Stimulated activated CD8-positive, alpha-beta memory T cell treated with anti-CD3 and anti-CD28 coated beads, Interleukin-7, amount 100 ng/mL, for 1 hour (primary cell): Measurements from ENCODE around the gene FRMD1.

Source experiments
- DNase-seq, 2 donors: peaks; one replicate each; pipeline ENCODE4 v3.0.0-alpha.2; 2020; ENCODE audit warnings: low read depth in 2 of 2

The FRMD1 gene

DNA sequence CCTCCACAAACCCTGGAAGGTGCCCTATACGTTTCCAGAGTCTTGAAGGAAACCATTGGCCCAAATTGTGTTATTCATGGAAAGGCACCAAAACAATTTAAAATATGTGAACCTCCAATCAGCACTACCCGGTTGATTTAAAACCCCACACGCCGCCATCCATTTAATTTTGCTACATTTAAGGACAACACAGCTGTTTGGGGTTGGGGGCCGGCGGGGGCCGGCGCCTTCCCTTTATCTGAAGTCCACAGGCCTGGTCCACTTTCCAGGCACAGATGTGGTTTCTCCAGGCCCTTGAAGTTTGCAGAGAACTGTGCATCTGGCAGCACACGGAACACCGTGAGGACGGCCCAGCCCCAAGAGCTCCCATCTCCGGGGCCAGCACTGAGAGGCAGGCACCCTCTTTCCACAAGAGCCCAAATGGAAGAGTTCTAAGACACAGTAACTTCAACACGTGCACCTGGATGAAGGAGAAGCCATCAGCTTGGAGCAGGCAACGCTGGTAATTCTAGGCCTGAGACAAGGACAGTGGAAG, 16.8 kb upstream of the FRMD1 start:
- DNase-seq = no peak

DNA sequence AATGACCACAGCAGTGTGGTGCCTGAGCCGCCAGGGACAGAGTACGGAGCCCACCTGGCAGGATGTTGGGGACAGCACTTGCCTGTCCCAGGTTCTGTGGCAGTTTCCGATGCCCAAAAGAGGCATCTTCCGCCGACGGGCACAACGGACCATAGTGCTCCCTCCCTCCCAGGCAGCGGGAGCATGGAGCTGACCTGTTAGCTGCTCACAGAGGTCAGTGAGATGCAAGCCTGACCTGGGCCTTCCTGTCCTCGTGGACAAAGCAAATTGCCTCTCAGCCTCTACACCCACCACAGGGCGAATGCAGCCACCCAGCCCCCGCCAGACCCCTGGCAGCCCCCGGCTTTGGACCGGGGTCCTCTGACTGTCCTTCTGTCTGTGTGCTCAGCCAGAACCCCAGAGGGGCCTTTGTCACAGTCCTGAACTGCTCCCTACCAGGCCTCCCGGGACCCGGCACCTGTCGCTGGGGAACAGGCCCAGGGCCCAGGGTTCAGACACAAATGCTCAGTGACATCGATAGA, 16.2 kb upstream of the FRMD1 start:
- no peak for DNase-seq

DNA sequence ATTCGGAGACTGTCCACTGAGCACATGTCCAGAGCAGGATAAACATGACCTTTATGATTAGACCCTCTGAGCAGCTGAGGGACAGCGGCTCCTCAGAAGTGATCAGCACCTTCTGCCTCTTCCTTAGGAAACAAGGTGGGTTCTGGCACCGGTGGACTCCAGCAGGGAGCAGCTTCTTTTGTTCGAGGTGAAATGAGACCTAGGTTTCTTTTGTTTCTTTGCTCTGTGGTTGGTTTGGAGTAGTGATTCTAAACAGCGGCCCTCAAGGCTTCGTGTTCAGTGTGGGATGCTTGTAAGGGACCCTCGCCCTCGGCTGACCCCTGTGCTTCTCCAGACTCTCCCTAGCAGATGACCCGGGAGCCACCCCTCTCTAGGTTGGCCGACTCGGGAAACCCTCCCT, 14.6 kb upstream of the FRMD1 start:
- no peak for DNase-seq

DNA sequence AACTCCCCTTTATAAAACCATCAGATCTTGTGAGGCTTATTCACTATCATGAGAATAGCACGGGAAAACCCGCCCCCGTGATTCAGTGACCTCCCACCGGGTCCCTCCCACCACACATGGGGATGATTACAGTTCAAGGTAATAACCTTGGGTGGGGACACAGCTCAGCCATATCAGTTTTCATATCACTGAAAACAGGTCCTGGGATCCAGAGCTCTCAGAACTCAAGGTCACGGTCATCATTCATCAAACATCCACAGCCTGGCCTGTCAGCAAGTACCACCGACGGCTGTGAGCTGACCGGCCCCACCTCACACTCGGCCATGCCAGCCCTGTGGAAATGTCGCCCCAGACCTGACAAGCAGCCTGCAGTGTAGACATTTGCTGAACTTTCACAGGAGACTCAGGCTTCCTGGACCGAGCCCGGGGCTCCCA, 14.1 kb upstream of the FRMD1 start:
- DNase-seq = no peak

DNA sequence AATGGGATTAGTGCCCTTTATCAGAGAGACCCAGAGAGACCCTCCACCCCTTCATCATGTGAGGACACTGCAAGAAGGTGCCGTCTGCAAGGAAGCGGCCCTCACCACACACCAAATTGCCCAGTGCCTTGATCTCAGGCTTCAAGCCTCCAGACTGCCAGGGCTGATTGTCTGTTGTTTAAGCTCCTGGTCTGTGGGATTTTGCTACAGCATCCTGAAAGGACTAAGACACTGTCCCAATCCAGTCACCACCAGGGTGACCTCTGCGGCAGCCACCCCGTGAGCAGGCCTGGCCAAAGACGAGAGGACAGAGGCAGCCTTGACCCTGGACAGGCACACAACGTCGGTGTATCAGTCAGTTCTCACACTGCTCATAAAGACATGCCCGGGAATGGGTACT, 13.5 kb upstream of the FRMD1 start:
- no peak for DNase-seq

DNA sequence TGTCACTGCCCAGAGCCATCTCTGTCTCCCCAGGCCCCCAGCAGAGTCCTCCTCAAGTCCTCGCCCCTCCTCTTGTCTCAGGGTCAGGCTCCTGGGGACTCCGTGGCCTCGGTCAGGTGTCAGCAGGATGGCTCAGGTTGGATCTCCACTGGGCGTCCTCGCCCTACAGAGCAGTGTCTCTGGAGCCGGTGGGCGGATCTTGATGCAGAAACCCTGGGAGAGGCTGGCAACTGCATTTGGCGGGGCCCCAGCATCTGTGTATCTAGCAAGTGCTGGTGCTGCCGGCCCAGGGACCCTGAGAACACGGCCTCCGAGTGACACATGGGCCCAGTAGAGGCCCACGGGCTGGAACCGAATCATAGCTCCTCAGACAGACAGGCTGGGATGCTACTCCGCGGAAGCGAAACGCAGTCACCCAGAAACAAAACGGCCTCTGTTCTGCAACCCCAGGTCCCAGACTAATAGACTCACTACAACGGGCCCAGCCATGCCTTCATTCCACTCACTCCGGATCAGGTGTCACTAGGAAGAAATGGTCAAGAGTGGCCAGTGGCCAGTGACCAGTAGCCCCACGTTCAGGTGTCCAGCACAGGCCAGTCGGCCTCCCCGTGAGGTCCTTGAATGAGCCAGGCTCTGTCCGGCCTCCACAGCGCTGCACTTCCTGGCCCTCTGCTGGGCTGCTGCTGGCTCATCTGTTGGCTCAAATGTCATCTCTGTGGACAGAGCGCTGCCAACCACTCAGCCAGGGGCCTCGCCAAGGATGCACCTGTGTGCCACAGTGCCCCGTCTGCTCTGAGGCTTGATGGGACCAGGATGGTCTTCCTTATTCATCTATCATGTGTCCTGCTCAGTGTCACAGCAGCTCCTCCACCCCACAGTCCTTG, 12.6 kb upstream of the FRMD1 start:
- no peak for DNase-seq

DNA sequence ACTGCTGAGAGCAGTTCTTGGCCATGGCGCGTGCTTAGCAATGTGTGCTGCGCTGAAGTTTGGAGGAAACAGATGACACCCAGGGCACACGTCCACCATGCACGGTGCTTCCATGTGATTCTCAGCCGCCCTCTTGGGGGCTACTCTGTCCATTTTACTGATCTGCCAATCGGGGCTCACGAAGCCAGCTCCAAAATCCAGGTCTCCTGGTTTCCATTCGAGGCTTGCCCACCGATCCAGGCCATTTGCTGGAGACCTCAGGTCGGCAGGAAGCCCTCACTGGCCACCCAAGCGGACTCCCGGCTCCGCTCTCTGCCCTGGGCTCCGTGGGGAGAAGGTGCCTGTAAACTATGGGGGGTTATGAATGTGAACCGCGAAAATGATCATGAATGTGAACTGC, 11.7 kb upstream of the FRMD1 start:
- no peak for DNase-seq

DNA sequence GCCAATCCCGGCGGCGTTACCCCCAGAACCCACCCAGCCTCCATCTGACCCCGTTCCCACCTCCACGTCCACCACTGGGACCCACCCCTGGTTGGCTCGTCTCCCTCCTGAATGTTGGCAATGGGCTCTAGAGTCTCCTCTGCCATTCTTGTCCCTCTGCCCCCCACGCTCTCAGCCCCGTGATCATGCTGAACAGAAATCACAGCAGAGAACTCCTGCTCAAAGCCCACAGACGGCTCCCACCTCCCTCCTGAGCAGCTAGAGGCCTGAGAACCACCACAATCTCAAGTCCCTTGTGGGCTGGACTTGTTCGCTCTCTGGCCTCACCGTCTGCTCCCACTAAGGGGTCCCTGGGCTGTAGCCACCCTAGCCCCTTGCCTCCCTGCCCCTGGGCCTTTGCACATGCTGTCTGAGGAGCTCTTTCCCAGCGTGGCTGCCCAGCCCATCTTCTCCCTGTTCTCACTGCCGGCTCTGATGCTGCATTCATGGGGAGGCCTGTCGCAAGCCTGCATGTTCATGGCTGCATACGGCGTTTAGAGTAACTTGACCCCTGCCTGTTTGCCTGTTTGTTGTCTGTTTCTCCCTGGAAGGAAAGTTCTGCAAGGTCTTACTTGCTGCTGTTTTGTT, 11.2 kb upstream of the FRMD1 start:
- no peak for DNase-seq

DNA sequence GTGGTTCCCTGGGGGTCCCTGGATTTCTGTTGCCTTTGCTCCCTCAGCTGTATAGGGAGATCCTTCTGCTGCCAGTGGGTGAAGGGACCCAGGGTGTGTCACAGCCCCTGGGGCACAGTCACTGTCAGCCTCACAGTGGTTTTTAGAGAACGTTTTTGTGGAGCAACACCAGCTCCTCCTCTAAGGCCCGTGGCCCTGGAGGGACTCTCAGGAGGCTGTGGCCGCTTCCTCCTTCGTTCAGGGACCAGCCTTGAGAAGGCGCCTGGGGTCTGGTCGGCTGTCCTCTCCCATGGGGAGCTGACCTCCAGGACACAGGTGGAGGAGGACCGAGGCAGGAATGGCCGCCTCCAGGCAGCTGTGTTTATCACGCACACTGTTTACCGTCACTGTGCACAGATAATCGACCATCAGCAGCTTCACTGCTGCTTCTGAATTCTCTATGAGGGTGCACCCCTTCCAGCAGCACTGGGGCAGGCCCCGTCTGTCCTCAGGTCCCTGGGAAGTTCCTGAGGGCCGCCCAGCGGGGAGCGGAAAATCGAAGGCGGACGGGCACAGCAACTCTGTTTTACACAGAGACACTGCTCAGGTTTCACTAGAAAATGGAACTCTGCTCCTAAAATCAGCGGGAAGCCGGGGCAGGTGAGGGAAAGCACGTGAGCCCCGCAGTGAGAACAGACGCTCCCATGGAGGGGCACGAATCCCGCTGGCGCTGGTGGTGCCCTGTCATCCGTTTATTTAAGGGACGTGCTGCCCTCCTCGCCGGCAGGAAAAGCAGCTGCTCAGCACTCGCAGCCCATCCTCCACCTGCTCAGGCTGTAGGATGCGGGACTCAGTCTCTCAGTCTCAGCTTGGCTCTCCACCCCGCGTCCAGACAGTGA, 10.4 kb upstream of the FRMD1 start:
- DNase-seq = no peak

DNA sequence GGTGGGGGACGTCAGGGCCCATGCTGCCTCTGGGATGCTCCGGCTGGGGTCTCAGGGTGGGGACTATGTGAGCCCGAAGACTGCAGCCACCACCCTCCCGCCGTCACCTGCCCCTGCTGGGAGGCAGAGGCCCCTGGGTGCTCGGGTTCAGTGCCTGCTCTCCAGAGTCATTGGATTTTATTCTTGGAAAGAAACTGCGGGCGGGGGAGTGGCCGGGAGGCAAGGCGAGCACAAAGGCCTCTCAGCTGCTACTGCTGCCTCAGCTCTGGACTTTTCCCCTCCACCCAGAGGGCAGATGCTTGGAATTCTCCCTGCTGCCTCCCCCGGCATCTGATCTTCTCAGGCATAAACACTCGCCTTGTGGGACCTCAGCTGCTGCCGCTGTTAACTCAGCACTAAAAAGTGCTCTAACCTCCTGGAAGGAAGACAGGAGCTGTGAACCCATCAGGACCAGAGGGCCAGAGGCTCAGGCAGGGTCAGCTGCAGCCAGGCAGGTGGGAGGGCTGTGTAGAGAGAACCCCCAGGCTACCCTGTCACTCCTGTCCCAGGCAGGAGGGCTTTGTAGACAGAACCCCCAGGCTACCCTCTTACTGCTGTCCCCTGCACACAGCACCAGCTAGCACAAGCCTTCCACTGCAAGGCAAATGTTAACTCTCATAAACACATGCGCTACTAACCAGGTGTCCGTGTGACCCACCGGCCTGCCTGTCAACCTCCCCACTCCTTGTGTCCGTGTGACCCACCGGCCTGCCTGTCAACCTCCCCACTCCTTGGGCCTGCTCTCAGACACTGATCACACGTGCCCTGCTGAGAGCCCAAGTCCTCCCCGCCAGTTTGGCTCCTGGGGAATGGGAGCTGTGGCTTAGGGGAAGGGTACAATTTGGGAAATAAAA, 9.4 kb upstream of the FRMD1 start:
- no peak for DNase-seq

DNA sequence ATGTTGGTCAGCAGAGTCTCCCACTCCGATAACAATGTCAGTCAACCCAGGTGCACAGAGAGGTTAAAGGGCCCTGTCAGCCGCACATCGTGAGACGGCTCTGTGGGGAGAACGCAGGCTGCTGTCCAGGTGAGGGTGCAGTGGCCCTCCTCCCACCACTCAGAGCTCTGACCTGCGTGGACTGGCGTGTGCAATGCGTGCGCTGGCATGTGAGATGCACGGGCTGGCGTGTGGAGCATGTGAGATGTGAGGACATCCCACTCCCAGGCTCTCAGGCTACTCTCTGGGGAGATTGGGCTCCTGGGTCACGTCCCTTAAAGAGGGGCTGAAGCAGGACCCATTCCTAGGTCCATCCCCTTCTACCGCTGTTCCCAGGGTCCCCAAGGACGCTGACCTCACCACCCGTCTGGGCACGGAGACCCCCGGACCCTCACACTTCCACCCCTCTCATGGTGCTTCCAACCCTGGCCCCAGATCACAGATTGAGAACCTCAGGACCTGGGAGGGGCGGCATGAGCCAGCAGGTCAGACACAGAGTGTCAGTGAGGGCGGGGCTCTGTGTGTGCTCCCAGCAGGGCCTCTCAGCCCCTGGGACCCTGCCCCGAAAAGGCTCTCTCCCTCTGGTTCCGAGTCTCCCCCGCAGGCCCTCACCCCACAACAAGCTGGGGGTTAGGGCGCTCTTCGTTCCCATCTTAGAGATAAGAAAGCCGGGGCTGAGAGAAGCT, 8.6 kb upstream of the FRMD1 start:
- DNase-seq = no peak

DNA sequence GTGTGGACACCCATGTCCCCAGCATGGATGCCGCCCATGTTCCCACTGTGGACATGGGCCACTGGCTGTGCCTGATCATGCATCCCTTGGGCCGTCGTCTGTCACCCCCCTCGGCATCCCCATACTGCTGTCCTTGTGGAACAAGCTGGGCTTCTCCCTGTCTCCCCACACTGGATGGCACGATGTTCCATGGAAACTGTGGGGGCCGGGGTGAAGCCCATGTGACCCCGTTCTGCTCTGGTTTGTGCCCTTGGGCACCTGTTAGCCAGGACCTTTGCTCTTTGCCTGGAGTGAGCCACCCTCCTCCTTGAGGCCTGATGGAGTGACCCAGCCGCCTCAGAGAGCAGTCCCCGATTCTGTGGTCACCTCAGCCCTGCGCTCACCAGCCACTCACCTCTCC, 7.6 kb upstream of the FRMD1 start:
- no peak for DNase-seq

DNA sequence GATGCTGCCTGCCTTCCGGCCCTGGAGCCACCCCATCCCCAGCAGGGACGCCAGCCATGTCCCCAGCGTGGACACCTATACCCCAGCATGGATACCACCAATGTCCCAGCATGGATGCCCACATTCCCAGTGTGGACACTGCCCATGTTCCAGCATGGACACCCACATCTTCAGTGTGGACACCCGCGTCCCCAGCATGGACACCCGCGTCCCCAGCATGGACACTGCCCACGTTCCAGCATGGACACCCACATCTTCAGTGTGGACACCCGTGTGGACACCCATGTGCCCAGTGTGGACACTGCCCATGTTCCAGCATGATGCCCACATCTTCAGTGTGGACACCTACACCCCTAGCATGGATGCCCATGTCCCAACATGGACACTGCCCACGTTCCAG, 7.1 kb upstream of the FRMD1 start:
- DNase-seq = no peak

DNA sequence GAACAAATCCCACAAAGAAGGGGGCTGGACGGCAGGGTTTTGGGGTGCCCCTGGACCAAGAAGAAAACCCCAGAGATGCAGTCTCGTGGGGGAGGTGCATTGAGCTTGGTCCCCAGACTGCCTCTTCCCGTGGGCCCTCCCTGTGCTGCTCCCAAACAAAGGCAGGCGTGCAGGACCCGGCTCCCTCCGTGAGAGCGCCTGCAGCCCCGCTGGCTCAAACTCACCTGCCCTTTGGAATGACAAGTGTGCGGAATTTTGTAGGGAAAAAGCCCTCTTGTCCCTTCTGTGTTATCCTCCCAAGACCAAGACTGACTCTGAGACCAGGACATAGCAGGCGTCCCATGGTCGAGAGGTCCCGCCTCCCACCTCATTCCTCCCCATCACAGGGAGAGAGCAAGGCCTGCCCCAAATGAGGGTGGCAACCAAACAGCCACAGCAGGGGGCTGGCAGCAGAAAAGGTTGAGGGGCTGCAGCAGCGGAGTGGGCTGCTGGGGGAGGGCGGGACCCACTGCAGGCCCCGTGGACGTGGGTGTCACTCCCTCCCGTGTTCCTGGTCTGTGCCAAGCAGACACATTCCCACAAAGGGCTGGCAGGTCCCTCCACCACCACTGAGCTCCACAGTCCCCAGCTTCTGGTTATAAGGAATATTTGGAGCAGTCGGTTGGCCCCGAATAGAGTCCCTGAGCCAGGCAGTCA, 5.6 kb upstream of the FRMD1 start:
- no peak for DNase-seq

DNA sequence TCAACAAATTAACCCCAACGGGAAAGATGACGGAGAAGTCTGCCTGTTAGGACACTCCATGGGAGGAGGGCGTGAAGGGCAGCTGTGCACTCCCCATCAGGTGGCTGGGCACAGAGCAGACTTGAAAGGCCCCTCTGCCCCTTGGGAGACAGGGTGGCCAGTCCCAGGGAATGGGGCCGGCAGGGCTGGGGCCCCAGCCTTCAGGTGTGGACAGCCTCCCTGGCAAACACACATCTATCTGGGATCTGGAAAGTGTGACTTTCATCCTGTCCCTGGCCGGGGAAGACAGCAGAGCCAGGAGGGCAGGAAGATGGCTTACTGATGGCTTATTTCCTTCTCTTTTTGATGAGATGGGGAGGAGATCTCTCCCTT, 4.5 kb upstream of the FRMD1 start:
- no peak for DNase-seq

DNA sequence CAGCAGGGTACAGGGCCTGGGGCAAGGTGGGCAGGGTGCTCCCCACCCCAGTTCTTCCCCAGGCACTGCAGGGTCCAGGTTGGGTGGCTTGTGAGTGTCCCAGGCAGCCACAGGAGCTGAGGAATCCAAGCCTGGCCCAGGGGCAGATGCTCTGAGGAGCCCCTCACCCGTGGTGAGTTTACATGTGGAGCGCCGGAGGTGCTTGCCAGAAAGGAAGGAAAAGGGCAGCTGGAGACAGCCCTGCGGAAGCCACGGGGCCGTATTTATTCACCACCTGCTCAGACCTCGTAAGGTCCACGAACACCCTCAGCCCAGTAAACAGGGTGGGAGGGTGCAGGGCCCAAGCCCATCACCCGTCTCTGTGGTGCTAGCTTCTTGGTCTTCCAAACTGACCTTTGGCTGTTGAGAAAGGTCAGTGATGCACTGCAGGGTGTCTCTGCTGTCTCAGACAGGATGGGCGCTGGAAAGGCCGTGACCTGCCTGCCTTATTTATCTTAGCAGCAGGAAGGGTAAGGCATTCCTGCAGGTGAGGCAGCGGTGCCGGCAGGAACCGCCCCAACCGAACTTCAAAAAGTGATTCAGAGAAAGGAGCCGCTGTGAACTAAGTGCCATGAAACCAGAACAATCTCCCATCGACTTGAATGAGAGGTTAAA, 4.0 kb upstream of the FRMD1 start:
- DNase-seq = no peak

DNA sequence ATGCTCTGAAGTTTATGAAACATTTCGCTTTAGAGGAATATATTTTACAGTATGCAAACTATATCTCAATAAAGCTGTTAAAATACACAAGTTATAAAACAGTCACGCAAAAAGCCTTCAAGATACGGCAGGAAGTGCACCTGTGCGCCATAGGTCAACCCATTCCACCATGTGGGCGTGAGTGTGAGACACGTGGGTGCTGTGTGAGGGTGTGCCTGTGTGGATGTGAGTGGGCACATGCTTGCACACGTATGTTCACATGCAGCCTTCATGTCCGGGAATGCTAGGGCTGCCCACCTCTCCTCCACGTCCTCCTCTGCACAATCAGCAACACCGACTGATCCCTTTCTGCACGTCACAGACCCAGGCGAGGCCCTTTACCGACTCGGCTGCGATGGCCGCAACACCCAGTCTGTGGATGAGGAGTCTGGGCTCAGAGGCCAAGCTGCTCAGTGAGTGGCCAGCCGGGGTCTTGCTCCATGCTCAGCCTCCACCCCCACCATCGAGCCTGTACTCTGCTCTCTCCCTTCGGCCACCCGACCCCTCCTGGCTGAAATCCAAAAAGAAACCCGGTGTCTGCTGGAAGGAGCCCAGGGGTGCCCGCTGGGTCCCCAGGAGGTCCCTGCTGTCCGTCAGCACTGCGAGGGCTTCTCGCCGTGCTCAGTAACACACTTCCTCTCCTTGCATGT, 3.0 kb upstream of the FRMD1 start:
- no peak for DNase-seq

DNA sequence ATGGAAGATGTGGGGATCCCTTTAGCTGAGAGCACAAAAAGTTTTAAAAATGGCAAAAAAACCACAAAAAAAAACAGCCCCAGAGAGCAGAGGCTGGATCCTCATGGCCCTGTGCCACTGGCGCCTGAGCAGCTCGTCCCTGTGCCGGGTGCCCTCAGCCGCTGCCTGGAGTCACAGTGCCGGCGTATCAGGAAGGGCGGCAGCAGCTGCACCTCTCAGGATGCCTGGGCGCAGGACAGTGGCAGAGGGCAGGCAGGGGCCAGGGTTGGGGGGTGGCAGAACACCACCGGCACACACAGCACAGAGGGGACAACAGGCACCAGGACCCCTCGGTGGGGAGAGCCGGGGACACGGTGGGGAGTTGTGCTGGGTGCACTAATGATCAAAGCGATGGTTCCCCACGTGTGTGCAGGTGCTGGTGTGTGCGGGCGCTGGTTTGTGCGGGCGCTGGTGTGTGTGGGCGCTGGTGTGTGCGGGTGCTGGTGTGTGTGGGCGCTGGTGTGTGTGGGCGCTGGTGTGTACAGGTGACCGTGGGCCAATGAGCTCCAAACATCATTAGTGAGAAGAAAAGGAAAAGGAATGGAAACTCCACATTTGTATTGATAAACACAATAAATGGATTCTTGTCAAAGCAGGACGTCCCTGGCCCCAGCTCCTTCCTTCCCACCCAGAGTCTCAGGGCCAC, 1.5 kb upstream of the FRMD1 start:
- no peak for DNase-seq
